RPMI8226 (cell line): ENCODE measurements around the gene RAP1GAP2.

ENCODE experiments used
- DNase-seq: peaks from one replicate; pipeline ENCODE4 v3.0.0-alpha.2; 2015

Gene RAP1GAP2

DNA sequence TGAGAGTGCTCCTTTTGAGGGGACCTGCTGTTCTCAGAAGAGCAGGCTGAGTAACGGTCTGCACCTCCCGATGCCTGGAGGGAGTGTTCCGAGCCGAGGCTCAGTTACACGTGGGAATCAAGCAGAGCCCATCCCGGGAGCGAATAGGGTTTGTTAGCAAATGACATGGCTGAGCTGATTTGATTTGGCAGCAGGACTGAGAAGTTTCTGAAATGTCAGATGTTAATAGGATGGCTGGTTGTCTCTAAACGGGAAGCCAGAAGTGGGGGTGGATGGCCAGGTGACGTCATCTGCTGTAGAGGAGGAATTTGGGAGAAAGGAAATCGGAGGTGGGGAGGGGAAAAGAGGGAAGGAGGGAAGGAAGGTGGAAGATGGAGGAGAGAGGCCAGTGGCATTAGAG, 128.0 kb downstream of the RAP1GAP2 start:
- no peak for DNase-seq

DNA sequence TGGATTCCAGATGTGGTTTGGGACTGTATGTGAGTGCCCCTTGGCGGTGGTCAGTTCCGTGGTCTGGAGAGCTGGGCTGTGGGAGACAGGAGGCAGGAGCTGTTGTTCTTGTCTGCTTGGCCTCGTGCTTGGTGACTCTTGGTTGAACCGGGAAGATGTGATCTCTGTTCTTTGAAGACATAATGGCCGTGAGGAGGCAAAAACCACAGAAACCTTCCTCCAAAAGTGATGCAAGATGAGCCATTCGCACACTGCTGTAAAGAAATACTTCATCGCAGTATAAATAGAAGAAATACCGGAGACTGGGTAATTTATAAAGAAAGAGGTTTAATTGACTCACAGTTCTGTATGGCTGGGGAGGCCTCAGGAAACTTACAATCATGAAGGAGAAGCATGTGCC, 128.8 kb downstream of the RAP1GAP2 start:
- no peak for DNase-seq

DNA sequence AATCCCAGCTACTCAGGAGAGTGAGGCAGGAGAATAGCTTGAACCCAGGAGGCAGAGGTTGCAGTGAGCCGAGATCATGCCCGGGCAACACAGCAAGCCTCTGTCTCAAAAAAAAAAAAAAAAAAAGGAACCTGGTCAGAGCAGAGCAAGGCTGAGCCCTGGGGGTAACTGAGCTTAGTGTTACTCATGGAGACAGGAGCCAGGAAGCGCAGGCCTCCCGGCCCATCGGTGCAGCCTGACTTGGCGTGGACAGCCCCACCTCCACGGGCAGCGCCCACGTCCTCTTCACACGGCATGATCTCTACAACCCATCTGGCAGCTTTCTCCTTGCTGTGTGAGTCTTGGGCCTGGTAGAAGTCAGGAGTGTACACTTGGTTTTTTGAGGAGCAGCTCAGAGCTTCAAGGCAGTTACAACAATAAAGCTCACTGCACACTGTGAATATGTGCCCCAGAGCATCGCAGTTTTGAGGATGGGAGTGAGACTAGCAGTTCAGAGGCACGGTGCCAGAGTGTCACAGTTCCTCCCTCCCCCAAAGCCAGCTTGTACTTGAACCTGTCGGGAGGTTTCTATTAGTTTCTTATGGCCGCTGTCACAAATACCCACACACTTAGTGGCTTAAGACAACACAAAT, 129.9 kb downstream of the RAP1GAP2 start:
- no peak for DNase-seq

DNA sequence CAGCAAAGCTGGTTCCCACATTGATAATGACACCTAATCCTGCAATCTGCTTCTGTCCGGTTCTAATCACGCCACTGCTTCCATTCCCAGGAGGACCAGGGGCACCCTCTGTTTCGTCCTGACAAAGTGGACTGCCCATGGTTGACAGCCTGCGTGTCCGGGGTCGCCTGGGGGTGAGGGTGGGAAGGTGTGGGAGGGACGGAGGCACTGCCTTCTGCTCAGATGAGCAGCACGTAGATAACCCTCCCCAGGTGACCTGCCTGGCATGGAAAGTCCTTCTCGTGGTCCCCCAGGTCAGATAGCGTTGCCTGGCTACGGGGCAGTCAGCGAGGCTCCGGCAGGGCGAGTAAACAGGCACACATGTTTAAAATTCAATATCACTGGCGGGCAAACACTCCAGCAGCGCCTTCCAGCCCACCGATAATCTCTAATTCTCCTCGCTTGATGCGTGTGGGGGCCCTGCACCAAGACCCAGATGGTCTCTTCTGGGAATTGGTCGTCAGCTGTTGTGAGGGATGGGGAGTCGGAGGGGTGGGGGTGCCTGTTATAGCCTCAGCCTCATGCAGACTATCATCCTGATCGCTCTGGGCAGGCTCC, 132.2 kb downstream of the RAP1GAP2 start:
- no peak for DNase-seq

DNA sequence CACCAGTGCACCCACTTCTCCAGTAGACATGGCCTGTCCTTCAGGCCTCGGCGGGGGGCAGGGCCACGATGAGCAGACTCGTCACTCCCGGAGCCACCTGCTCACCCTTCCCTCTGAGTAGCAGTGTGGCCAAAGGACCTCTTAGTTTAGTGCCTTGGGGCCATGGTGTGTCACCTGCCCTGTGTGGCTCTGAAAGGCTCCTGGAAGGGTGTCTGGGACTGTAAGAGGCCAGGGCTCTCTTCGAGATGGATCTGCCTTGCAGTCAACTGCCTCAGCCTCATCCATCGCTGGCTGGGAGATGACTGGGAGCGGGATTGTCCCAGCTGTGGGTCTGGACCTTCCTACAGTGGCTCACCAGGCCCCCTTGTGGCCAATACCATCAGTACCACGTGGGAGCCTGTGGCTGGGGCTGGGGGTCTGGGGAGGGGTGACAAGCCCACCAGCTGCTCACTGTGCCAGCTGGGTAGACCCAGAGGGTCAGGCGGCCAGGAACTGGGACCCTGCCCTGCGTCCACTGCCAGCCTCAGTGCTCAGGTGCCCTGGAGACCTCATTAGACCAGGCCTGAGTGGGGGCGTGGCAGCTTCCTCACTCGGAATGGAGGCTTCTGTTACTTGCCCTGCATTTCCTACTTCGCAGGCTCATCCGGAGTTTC, 133.8 kb downstream of the RAP1GAP2 start:
- DNase-seq, result no peak

DNA sequence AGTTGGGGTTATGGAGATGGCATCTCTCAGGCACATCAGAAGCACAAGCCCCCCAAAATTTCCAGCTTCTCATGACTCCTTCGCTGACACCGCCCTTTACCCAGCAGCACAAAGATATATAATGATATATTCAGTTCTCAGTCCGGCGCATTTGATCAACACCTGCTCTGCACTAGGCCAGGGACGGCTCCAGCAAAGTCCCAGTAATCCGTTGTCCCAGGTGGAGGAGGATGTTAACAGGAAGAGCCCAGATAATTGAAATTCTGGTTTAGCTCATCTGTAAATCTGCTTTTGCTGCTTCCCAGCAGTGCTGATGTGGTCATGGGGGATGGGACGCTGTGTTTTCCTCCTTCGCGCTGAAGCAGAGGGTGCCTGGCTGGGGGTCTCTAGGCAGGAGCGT, 135.6 kb downstream of the RAP1GAP2 start:
- no peak for DNase-seq

DNA sequence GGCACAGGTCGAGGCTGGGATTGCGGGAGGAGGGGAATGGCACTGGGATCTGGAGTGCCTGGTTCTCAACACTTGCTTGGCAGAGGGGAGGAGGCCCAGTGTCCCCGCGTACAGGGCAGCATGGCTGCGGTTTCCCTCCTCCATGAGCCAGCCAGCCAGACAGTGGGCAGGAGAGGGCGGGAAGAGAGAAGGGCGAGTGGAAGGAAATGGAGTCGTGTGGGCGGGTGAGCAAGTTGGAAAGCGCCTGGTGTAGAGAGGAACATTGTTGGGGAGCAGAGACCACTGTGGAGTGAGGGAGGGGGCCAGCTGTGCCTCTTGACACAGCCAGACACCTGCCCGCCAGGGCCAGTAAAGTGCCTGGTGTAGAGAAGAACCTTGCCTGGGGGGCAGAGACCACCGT, 136.7 kb downstream of the RAP1GAP2 start:
- DNase-seq, result no peak

DNA sequence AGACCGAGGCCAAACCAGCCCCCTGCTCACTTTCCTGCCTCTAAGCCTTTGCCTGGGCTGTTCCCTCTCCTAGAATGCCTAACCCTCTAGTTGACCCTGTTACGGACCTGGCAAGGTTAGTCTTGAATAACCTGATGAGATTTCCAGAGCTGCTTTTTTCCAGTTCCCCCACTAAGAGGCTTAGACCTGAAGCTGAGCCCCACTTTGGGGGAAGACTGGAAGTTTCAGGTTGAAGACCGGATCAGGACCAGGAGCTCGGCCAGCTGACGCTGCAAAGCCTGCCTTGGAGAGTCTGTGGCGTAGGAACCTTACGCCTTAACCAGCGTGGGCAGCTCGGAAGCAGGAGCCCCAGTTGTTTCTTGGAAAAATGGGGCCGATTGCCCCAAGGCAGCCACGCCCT, 137.4 kb downstream of the RAP1GAP2 start:
- no peak for DNase-seq

DNA sequence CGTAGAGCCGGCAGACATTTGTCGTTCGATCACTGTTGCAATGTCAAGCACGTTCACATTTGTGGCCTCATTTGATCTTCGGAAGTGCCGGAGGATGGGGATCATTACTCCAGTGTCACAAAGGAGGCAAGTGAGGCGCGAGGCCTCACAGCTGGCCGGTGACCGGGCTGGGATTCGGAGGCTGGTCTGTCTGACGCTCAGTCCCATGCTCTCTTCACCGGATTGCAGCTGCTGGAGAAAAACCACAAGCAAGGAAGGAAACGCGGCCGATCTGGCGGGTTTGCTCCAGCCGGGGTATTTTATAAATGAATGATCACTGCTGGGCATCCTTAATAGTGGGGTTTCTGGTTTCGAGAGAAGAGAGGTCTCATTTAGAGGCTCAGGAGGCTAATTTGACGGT, 139.4 kb downstream of the RAP1GAP2 start:
- DNase-seq, result no peak

DNA sequence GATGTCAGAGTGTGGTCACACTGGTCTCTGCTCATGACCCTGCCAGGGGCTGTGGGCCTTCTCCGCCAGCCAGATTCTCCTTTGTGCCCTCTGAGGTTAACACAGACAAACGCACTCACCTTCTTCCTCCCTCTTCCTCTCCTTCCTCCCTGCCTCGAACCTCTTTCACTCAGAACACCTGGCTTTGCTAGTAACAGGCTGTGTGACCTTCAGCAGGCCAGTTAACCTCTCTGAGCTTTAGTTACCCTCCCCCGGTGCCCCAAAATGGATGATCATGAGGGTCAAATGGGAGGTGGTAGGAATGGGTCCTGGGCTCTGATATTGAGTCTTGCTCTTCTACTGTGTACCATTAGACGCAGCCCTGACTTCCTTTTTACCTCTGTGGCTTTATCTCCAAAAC, 140.1 kb downstream of the RAP1GAP2 start:
- DNase-seq, result no peak

DNA sequence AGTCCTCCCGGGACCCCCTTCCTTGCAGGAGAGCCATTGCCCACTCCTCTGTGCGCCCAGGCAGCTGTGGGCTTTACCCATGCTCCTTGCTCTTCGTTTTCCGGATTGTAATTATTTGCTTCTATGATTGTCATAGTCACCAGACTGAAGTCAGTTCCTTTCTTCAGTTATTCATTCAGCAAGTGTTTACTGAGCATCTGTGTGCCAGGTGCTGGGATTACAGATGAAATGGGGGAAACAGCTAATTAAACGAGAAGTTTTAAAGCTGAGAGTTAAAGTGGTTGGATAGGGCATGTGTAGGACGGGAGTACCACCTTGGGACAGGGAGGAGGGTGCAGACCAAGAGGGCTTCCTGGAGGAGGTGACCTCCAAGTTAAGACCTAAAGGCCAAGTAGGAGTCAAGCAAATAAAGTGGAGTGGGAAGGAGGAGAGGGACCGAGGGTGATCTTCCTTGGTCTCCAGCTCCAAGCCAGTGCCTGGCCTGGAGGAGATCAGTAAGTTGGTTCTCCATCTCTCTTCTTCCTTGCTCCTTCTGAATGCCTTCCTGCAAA, 140.6 kb downstream of the RAP1GAP2 start:
- no peak for DNase-seq

DNA sequence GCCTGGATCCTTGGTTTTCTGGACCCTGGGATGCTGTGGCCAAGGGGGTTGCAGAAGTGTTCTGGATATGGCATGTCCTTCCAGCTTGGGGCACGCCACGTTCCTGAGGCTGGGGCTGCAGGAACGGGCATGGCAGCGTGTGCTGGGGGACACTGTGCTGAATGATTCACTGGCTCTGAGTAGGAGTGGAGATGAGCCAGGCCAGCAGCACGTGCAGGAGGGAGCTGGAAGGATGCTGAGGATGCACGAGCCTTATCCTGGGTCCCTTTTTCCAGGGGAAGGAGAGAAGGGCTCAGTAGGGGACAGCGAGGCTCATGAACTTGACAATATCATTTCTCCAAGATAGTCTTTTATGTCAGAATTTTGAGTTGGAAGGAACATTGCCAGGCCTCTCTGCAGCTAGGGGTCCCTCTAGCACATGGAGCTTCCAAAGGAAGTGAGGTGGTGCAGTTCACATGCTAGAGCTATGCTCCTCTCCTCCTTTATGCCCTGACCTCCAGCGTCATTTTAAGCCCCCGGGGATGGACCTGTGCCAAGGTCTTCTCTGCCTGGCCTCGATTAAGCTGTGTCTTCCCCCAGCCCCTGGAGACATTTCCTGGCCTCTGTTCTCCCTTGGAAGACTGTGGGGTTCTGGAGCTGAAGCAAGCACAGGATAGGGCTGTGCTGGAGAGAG, 141.2 kb downstream of the RAP1GAP2 start:
- DNase-seq, result no peak

DNA sequence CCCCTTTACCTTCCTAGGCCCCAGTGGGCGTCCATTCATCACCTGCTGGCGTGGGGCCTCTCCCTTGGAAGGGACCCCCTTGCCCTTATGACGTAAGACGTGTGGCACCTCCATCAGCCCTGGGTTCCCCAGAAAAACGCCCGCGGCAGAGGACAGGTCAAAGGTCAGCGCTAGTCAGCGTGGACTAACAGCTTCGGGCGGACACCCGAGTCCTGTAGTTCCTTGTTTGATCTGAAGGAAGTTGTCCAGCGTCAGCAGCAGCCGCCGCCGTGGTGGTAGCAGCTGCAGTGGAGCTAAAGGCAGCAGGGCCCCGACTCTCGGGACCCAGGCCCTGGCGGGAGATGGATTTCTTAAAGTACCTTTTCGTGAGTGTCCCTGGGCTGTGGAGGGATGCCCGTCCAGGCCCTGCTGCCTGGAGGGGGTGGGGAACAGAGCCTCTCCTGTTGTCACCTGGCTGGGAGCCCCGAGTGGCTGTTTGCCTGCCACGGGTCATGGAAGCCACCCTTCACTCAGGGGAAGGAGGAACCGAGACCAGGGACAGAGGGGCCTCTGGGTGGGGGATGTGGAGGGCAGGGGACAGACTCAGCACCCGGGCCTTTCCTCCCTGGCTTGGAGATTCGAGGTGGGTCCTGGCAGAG, 143.6 kb downstream of the RAP1GAP2 start:
- DNase-seq, result no peak

DNA sequence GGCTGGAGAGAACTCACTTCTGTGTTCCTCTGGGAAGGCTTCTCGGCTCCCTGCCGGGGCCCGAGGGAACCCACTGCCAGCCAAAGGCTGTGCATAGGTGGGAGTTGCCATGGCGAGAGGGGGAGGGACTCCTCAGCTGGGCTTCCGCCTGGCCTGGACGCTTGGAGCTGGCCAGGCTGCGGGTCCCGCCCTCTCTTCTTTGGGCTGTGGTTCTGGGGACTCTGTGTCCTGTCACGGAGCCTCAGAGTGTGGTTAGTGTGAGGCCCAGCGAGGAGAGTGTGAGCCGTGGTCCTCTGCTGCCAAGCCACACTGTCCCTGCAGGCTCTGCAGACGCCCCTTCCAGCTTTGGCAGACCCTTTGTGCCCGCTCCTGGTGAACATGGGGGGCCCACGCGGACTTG, 144.1 kb downstream of the RAP1GAP2 start:
- DNase-seq, result no peak

DNA sequence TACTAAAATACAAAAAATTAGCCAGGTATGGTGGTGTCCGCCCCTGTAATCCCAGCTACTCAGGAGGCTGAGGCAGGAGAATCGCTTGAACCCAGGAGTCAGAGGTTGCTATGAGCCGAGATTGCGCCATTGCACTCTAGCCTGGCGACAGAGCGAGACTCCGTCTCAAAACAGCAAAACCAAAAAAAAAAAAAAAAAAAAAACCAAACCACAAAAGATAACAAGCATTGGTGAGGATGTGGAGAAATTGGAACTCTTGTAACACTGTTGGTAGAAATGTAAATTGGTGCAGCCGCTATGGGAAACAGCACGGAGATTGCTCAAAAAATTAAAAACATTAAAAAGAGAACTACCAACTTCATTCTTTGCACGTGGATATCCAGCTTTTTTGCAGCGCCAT, 147.7 kb downstream of the RAP1GAP2 start:
- DNase-seq, result no peak

DNA sequence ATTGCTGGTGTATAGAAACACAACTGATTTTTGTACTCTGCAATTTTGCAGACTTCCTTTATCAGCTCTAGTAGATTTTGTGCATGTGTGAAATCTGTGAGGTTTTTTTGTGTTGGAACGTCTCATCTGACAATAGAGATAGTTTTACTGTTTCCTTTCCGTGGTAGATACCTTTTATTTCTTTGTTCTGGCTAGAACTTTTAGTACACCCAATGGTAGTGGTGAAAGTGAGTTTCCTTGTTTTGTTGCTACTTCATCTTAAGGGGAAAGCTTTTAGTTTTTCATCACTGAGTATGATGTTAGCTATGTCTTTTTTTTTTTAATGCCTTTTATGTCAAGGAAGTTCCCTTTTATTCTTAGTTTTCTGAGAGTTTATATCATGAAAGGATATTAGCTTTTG, 149.1 kb downstream of the RAP1GAP2 start:
- DNase-seq, result no peak

DNA sequence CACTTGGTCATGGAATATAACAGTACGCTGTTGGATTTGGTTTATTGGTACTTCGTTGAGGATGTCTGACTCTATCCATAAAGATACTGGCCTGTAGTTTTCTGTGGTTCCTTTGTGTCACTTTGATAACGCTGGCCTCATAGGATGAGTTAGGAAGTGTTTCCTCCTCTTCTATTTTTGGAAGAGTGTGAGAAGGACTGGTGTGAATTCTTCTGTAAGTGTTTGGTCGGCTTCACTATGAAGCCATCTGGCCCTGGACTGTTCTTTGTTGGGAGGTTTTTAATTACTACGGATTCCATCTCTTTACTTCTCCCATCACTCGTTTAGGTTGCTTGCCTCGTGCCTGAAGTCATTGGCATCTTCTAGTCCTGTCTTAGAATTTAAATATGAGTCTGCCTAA, 149.9 kb downstream of the RAP1GAP2 start:
- DNase-seq, result no peak

DNA sequence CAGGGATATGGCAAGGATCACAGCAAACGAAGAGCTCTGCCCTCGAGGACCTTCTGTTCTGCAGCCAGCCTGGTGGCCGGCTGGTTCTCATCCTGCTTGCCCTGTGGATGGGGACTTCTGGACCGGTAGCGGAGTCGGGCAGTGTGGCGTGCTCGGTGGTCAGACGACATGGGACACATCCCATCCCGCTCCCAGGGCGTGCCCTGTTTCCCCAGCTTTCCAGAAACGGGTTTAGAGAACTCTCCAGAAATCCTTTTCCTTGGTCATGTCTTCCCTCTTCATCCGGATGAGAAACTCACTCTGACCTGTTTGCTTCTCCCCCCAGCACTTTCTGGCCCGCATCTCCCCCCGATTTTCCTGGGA, 151.3 kb downstream of the RAP1GAP2 start:
- no peak for DNase-seq

DNA sequence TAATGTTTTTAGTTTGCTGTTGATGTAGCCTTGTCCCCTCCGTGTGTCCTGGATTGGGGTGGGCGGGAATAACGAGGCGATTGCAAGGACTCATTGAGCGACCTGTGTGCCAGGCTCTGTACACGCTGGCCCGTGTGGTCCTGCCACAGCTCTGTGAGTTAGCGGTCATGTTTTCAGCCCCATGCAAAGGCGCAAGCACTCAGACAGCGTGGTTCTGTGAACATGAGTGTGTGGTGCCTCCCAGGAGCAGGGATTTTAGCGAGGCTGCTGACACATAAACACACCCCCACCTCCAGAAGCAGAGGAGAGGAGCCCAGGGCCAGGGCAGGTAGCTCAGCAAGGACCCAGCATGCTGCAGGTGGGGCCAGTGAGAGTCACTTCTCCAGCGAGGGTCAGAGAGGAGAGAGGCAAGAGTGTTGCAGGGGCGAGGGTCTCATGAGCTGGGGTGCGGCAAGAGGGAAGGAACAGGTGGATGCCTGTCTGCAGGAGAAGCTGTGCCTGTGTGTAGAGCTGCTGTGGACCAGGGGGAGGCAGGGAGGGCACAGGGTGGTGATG, 151.8 kb downstream of the RAP1GAP2 start:
- no peak for DNase-seq

DNA sequence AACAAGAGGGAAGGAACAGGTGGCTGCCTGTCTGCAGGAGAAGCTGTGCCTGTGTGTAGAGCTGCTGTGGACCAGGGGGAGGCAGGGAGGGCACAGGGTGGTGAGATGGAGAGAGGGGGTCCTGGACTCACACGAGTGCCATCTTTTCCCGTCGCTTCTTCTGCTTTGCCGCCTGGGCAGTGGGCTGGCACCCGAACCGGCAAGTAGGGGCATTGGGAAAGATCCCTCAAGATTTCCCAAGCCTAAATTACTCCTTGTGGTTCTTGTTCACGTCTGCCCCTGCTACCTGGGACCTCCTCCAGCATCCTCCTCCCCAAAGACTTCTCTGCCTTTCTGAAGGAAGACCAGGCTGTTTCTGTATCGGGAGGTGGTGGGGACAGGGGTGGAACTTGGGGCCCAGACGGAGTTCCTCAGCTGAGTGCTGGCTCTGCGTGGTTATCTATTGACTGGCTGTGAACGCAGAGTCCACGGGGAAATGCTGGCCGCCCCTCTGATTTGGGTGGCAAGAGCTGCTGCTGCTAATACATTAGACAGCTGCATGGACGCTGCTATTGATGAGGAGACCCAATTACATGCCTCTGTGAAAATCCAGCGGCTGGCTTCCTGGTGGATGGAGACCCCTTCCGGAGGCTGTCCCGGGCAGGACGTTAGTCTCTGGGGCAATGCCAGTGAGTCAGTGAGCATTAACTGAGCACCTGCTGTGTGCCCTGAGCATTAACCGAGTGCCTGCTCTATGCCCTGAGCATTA, 152.7 kb downstream of the RAP1GAP2 start:
- DNase-seq, result no peak

DNA sequence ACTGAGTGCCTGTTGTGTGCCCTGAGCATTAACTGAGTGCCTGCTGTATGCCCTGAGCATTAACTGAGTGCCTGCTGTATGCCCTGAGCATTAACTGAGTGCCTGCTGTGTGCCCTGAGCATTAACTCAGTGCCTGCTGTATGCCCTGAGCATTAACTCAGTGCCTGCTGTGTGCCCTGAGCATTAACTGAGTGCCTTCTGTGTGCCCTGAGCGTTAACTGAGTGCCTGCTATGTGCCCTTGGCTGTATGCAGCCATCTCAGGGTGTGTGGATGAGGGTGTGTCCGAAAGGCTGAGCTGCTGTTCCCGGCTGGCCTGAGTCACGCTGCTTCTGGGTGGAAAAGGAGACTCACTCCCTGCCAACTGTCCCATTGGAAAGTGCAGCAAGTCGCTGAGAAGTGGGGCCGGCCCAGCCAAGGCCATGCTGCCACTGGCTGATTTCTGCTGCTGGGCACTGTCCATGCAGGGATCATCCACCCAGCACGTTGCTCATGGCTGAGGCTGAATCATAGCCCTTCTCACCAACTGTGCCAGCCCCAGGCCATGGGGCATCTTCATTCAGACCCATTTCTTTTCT, 153.3 kb downstream of the RAP1GAP2 start:
- DNase-seq, result no peak

DNA sequence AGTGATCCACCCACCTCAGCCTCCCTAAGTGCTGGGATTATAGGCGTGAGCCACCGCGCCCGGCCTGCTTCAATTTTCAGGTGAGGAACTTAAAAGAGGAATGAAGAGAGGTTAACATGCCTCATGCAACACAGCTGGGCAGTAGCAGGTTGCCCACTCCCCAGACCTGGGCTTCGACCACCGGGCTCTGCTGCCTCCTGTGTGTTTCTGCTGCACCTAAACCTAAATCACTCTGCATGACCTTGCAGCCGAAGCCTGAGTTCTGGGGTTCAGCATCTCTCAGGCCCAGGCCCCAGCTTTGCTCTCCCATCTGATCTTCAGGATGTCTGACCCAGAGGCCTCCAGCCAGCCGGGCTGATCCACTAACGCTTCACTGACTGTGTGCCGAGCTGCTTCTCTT, 154.6 kb downstream of the RAP1GAP2 start:
- DNase-seq, result no peak
